NK-92 (cell line): ENCODE data around the gene ZNF219.

Experiments
- DNase-seq: peaks from one replicate; lab custom pipeline; 2025; ENCODE audit not compliant: unreplicated experiment; lab: John Stamatoyannopoulos, UW

The ZNF219 gene

DNA sequence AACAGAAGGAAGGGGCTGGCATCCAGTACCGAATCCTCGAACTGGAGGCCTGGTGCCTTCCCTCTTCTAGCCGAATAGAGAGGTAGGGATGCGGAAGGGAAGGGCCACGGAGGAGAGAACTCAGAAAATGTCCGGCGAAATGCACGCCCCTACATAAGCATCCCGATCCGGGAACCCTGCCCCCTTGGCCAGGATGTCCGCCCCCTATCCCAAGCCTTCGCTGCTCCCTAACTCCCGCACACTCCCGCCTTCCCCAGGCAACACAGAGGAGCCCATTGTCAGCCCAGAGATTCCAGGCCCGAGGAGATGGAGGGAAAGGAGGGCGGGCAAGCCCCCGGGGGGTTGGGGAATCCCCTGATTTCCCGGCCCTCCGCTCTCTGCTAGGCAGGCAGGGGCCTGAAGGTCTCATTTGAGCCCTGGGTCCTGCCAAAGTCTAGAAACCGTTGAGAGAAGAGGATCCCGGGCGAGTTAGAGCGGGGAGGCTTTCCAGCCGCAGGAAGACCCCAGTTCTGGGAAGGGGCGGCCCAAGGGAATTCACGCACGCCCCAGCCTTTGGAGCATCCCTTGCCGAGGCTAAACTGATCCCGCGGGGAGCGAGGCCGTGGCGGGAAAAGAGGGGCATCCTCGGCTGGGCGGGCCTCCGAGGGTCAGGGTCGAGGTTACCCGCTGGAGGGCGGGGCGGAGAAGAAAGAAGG lies 28.9 kb downstream of the ZNF219 start:
- no peak for DNase-seq

DNA sequence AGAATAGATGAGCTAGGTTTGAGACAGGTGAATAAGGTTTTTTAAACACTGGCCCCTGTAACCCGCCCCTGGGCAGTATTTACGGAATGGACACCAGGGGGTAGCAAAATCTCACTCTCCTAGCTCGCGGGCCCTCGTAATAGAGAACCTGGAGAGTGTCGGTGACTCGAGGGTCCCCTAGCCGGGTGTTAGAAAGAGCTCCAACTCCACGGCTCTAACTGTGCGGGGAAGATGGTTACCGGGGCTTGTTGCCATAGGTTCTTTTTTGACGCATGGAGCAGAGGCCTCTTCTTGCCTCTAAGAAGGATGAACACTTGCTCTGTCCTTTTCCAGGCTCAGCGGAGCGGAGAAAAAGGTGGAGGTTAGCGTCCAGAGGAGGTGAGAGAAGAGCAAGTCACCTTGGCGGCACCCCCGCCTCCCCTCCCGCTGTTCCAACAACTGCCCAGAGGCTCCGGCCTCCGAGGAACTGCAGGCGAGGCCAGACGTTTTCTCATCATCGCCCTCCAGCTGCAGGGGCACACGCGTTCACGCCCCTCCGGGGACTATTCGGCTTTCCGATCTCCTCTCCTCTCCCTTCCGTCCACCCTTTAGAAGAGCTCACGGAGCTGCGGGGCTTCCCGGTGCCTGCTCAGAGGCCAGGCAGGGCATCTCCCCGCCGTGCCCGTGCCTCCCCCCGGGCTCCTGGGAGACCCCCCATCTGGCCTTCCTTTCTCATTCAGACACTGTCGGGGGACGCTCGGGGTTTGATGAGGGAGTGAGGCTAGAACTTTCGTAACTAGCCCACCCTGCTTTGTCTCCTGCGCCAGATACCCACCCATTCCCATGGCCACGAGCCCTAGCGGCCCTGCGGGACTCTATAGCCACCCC lies 29.7 kb downstream of the ZNF219 start:
- DNase-seq, result no peak

- DNase-seq, result no peak
Observed at GRCh38 chr14:21066882-21067502, 31.5 kb downstream of the ZNF219 start.

- no peak for DNase-seq
Observed at GRCh38 chr14:21063479-21063878, 35.0 kb downstream of the ZNF219 start.

DNA sequence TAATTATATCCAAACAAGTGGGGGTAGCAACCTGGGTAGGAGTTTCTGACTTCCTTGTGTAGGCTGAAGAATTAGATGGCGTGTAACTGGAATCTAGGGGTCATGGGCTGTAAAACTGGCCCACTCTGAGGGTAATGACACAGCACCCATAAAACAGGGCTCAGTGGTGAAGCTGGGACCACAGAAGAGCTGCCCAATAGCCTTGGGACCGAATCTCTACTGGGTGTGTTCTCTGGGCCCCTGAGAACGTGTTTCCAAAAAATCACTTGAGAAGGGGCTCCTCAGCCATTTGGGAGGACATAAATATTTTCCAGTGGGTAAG lies 37.1 kb downstream of the ZNF219 start:
- DNase-seq, result no peak

DNA sequence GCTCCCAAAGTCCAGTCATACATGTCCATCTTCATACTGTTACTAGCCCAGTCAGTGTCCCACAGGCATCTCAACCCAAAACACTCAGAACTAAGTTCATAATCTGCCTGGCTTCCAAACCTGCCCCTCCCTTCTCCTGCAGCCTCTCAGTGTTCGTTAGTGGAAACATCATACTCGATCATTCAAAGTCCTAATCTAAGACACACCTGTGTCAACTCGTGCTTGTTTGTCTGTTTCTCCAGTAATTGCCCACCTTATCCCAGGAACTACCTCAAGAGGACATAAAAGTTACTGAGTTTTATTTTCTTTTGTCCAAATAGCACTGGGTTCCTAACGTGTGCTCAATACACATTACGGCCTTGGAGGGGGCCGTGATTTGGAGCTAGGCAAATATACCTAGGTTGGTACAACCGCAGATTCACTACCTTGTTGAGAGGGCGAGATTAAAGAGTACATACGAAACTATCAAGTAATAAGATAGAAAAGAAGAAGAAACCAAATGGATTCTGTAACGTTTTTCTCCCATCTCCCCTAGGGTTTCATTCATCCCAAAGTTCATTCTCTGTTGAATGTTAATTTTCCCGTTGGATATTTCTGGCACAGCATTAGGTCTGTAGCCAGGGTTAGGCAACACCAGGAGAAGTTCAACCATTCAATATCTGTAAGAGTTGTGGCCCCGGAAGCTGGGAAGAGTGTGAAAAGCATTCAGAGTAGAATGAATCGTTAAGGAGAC lies 37.7 kb downstream of the ZNF219 start:
- DNase-seq, result no peak

DNA sequence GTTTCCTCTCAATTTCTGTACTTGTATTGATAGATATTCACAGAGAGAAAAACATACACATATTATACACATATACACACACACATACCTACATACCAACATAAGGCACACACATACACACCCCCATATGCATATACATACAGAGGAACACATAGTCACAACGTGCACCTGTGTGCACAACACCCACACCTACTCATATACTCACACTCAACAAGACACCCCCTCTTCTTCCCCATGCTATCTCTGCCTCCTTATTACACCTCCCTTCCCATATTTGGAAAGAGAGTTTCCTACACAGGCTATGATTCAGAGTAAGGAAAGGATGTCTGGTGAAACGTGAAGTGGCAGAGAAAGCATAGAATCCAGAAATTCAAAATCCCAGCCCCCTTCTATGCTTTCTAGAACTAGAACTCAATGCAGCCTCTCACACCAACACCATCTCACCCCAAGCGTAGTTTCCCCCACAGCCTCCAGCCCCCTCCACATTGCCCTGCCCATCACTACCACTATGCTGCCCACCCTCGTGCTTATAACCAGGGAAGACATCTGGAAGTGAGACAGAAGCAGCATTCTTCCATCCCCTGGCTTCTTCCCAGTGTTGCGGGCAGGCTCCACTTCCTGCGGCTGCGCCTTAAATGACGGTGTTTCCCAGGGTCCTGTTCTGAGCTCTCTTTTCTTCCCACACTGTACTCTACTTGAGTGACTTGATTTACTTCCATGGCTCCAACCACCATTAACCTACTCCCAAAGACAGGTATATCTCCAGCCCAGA lies 38.4 kb downstream of the ZNF219 start:
- no peak for DNase-seq

DNA sequence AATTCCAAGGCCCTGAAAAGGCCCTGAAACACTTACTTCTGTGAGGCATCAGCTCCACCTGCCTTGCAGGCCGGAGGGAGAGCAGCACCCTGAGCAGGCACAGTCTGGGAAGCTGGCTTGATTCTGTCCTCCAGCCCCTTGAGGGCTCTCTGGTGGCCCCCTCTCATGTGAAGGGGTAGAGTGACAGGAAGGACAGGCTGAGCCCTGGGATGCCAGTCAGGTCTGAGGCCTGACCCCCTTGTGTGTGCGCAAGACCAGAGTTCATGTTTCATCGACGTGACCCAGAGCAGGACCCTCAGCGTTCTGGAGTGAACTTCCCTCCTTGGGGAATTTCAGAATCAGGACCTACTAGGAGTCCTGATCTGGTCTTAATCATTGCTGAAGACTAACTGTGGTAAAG lies 39.6 kb downstream of the ZNF219 start:
- DNase-seq, result no peak

DNA sequence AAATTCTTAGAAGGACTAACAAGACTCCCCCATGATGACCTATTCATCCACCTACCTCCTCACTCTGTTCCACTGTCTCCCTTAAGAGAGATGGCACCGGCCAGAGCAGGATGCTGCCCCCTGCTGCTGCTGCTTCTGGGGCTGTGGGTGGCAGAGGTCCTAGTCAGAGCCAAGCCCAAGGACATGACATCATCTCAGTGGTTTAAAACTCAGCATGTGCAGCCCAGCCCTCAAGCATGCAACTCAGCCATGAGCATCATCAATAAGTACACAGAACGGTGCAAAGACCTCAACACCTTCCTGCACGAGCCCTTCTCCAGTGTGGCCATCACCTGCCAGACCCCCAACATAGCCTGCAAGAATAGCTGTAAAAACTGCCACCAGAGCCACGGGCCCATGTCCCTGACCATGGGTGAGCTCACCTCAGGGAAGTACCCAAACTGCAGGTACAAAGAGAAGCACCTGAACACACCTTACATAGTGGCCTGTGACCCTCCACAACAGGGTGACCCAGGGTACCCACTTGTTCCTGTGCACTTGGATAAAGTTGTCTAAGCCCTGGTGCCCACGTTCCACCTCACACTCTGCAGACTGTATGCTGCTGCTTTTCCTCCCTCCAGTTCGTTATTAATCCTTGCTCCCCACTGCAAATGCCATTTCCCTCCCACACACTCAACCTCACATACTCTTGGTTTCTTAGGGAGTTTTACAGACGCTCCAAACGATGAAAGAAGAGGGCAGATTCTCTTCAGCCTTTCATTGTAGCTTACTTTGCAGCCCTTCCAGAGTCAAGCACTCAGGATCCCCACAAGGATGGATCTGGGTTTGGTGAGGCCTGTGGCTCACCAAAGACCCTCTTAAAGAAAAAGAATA lies 40.4 kb downstream of the ZNF219 start, which contains the start of gene RNASE8:
TSS of gene RNASE8 (plus strand) at position 20 of the 873 bp plus-strand sequence. CDS start at position 91, 71 bp downstream.
- no peak for DNase-seq

DNA sequence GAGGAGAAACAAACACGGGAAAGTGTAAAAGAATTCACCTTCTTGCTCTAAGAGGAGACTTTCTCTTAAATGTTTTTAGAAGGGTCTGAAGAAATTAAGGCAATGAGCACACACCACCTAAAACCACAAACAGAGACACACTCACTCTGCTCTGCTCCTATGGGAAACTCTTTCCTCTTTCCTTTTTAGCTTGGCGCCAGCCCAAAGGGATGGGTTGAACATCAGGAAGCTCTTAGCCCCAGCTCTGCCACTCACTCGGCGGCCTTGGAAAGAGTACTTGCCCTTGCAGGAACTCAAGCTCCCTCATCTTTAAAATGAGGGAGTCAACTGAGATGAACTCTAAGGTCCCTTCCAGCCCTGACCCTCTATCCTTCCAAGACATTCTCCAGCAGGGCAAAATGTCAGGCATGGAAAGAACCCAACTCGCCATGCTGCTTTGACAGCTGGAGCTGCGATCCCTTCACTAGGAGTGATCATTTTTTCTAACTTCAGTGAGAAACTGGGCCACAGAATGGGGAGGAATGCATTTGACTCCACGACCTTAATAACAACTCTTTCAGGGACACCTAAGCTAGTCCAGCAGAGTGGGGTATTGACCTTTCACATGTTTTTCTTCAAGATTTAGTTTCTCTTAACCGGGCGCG lies 41.8 kb downstream of the ZNF219 start:
- no peak for DNase-seq

GRCh38 chr14:21055432-21056117 lies 42.9 kb downstream of the ZNF219 start:
- no peak for DNase-seq

- DNase-seq, result no peak
Observed at GRCh38 chr14:21054768-21055145, 43.7 kb downstream of the ZNF219 start.

GRCh38 chr14:21054123-21054767 lies 44.2 kb downstream of the ZNF219 start:
- no peak for DNase-seq

GRCh38 chr14:21053184-21054122 lies 45.0 kb downstream of the ZNF219 start:
- no peak for DNase-seq

- no peak for DNase-seq
Observed at GRCh38 chr14:21050597-21050996, 47.9 kb downstream of the ZNF219 start.

DNA sequence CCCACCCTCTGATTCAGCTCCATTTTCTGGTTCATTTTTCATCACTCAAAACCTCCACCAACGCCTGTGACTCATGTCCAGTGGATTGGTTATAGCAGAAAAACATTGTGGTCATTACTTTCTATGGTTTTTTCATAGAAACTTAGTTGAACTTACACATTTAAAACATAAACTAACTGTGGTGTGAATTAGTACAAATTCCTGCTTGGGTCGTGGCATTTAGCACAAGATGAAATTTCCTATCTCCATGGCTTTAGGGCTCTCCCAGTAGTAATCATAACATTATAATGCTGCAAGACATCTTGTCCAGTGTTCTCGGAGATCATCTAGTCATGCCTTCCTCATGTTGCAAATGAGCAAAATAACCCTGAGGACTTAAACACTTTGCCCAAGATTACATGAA lies 49.2 kb downstream of the ZNF219 start:
- no peak for DNase-seq

DNA sequence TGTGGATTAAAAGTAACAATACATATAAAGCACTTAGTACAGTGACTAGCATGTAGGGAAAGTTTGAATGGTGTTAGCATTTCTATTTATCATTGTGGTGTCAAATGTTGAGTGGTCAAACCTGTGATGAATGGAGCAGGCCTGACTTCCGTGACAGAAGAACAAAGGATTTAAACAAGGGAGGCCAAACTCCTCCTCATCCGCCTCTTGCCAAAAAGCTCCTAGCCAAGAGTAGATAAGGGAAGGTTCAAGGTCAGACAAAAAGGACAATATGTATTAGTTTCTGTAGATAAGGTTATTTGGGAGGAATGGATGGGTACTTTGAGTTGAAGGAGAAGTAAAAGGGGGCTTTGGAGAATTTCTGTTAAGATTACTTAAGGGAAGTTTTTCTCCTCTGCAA lies 49.8 kb downstream of the ZNF219 start:
- DNase-seq, result no peak
